Measurements from ENCODE around the gene TSPAN17.

GRCh38 chr5:176664886-176665285, 17.6 kb downstream of the TSPAN17 start:
- TF ChIP-seq, protein P1, sequence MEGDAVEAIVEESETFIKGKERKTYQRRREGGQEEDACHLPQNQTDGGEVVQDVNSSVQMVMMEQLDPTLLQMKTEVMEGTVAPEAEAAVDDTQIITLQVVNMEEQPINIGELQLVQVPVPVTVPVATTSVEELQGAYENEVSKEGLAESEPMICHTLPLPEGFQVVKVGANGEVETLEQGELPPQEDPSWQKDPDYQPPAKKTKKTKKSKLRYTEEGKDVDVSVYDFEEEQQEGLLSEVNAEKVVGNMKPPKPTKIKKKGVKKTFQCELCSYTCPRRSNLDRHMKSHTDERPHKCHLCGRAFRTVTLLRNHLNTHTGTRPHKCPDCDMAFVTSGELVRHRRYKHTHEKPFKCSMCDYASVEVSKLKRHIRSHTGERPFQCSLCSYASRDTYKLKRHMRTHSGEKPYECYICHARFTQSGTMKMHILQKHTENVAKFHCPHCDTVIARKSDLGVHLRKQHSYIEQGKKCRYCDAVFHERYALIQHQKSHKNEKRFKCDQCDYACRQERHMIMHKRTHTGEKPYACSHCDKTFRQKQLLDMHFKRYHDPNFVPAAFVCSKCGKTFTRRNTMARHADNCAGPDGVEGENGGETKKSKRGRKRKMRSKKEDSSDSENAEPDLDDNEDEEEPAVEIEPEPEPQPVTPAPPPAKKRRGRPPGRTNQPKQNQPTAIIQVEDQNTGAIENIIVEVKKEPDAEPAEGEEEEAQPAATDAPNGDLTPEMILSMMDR (IDR thresholded peaks at IDR 0.05): no peak
- no peak for TF ChIP-seq POLR2A (IDR thresholded peaks at IDR 0.05)
